GM04504 (cell line): ENCODE measurements around the gene MYH10.
A peak's percentile ranks its signal among the peaks of the same experiment; 100 is the strongest.
"Not testable (repeated sequence)": the region's sequence is repeated elsewhere in the genome, so short reads cannot be mapped to it uniquely, and the experiment has no call there.

Experiments used
- DNase-seq: peaks from one replicate; pipeline ENCODE4 v3.0.0-alpha.2; 2012; ENCODE audit warnings: low read depth

MYH10 gene

GRCh38 chr17:8556074-8556473, 74.5 kb downstream of the MYH10 start:
- no peak for DNase-seq

- DNase-seq, result no peak
Observed at GRCh38 chr17:8555062-8555461, 75.5 kb downstream of the MYH10 start.

- DNase-seq, result peak; percentile 46
Observed at GRCh38 chr17:8552577-8553320, 77.8 kb downstream of the MYH10 start.

GRCh38 chr17:8542599-8543502, 87.7 kb downstream of the MYH10 start:
- peak; percentile 63 for DNase-seq

GRCh38 chr17:8539976-8540375, 90.5 kb downstream of the MYH10 start:
- DNase-seq, result not testable (repeated sequence)

GRCh38 chr17:8537734-8538133, 92.8 kb downstream of the MYH10 start:
- no peak for DNase-seq

- no peak for DNase-seq
Observed at GRCh38 chr17:8534498-8535188, 95.9 kb downstream of the MYH10 start.

- no peak for DNase-seq
Observed at GRCh38 chr17:8532021-8532420, 98.5 kb downstream of the MYH10 start.

- no peak for DNase-seq
Observed at GRCh38 chr17:8522577-8522976, 107.9 kb downstream of the MYH10 start.

GRCh38 chr17:8520981-8521380, 109.5 kb downstream of the MYH10 start:
- no peak for DNase-seq

- DNase-seq, result no peak
Observed at GRCh38 chr17:8518850-8519249, 111.7 kb downstream of the MYH10 start.

GRCh38 chr17:8518326-8518725, 112.2 kb downstream of the MYH10 start:
- DNase-seq, result no peak

GRCh38 chr17:8514801-8515200, 115.7 kb downstream of the MYH10 start:
- DNase-seq, result no peak

GRCh38 chr17:8506145-8506544, 124.4 kb downstream of the MYH10 start:
- DNase-seq, result no peak

- DNase-seq, result no peak
Observed at GRCh38 chr17:8504460-8505207, 125.9 kb downstream of the MYH10 start.

- DNase-seq, result no peak
Observed at GRCh38 chr17:8503807-8504206, 126.7 kb downstream of the MYH10 start.

- DNase-seq, result no peak
Observed at GRCh38 chr17:8503368-8503767, 127.2 kb downstream of the MYH10 start.

- no peak for DNase-seq
Observed at GRCh38 chr17:8502126-8502525, 128.4 kb downstream of the MYH10 start.

- DNase-seq, result no peak
Observed at GRCh38 chr17:8500609-8501008, 129.9 kb downstream of the MYH10 start.

- DNase-seq, result no peak
Observed at GRCh38 chr17:8499614-8500013, 130.9 kb downstream of the MYH10 start.

- no peak for DNase-seq
Observed at GRCh38 chr17:8499171-8499570, 131.4 kb downstream of the MYH10 start.

- DNase-seq, result no peak
Observed at GRCh38 chr17:8496081-8496480, 134.4 kb downstream of the MYH10 start.
